Measurements from ENCODE around the gene OTOA.

DNA sequence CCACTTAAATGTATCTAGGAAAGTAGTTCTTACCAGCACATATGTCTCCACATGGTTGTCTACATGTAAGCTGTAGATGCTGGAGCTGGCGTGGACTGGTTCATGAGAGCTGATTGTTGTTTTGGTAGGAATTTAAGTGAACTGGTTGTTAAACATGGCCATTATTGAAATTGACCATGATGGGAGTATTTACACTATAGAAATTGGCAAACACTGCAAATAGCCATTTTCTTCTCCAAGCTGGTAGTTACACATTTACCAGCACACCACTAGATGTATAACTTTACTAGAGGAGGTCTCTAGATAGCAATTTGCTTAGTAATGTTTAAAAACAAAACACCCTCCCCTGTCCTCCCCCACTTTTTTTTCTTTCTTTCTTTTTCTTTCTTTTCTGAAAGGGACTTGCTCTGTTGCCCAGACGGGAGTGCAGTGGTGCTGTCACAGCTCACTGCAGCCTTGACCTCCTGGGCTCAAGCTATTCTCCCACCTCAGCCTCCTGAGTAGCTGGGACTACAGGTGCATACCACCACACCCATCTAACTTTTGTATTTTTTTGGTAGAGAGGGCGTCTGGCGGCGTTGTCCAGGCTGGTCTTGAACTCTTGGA lies 35.5 kb upstream of the OTOA start:
- TF ChIP-seq, protein P1, sequence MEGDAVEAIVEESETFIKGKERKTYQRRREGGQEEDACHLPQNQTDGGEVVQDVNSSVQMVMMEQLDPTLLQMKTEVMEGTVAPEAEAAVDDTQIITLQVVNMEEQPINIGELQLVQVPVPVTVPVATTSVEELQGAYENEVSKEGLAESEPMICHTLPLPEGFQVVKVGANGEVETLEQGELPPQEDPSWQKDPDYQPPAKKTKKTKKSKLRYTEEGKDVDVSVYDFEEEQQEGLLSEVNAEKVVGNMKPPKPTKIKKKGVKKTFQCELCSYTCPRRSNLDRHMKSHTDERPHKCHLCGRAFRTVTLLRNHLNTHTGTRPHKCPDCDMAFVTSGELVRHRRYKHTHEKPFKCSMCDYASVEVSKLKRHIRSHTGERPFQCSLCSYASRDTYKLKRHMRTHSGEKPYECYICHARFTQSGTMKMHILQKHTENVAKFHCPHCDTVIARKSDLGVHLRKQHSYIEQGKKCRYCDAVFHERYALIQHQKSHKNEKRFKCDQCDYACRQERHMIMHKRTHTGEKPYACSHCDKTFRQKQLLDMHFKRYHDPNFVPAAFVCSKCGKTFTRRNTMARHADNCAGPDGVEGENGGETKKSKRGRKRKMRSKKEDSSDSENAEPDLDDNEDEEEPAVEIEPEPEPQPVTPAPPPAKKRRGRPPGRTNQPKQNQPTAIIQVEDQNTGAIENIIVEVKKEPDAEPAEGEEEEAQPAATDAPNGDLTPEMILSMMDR (IDR thresholded peaks at IDR 0.05; ENCODE audit: low read depth, low read length): no peak
- TF ChIP-seq, protein P2, sequence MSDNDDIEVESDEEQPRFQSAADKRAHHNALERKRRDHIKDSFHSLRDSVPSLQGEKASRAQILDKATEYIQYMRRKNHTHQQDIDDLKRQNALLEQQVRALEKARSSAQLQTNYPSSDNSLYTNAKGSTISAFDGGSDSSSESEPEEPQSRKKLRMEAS (IDR thresholded peaks at IDR 0.05; ENCODE audit: low read depth, low read length): no peak
- TF ChIP-seq POLR2A (IDR thresholded peaks at IDR 0.05; ENCODE audit: extremely low read depth, insufficient read length): no peak
